ENCODE results near the gene GID8. TPM values are rescaled to one million over a fixed set of nuclear protein-coding genes. Genes with fewer than 3 reads are reported as not detected.

The GID8 gene
- total and polyA plus RNA-seq, 2 of the 13 experiments (the other 11 are each of a cell fraction or from before 2014, with no cell fraction given) = 39.6 to 59.8 TPM

DNA sequence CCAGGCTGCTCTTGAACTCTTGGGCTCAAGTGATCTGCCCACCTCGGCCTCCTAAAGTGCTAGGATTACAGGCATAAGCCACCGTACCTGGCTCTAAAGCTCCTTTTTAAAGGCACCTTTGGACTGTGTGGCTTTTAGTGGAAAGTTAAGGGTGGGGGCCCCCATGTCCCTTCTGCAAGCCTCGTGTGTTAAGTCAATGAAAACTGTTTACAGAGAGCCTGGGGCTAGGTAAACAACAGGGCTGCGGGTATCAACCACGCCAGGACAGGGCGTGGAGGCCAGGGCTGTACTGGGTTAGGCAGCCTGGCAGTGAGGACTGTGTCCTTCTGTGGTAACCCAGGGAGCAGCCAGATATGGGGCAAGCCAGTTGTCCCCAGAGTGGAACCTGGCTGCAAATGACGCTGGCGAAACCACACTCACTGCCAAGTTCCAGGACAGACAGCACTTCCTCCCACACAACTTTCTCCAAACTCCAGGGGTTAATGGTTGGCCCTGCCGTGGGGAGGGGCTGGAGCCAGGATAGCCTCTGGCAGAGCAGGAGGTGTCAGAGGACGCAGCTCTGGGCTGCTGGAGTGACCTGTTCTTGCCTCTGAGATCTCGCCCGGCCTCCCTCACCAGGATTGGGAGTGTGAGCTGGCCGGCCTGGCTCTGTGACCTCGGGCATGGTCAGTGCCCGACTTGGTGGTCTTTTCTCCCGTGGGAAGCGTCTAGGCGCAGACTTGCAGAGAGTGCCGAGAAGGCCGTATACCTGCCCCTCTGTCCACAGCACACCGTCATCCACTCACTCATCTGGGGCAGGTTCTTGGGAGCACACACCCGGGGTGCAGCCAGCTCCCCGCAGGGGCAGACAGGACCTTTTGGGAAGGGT lies 17.8 kb downstream of the GID8 start (continued):
- TF ChIP-seq, protein P1, sequence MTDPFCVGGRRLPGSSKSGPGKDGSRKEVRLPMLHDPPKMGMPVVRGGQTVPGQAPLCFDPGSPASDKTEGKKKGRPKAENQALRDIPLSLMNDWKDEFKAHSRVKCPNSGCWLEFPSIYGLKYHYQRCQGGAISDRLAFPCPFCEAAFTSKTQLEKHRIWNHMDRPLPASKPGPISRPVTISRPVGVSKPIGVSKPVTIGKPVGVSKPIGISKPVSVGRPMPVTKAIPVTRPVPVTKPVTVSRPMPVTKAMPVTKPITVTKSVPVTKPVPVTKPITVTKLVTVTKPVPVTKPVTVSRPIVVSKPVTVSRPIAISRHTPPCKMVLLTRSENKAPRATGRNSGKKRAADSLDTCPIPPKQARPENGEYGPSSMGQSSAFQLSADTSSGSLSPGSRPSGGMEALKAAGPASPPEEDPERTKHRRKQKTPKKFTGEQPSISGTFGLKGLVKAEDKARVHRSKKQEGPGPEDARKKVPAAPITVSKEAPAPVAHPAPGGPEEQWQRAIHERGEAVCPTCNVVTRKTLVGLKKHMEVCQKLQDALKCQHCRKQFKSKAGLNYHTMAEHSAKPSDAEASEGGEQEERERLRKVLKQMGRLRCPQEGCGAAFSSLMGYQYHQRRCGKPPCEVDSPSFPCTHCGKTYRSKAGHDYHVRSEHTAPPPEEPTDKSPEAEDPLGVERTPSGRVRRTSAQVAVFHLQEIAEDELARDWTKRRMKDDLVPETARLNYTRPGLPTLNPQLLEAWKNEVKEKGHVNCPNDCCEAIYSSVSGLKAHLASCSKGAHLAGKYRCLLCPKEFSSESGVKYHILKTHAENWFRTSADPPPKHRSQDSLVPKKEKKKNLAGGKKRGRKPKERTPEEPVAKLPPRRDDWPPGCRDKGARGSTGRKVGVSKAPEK (CRISPR knock-in tag; IDR thresholded peaks at IDR 0.05; ENCODE audit: borderline replicate concordance) = no peak
- TF ChIP-seq ZFP82 (CRISPR knock-in tag; IDR thresholded peaks at IDR 0.05; ENCODE audit: borderline replicate concordance) (0 out of 2 replicates have a peak, but pooled peaks have one; percentile 65), ZNF234 (CRISPR knock-in tag; conservative IDR thresholded peaks at IDR 0.05) (no peak), FOSL1 (CRISPR knock-in tag; IDR thresholded peaks at IDR 0.05; ENCODE audit: borderline replicate concordance) (no peak), NFIC (IDR thresholded peaks at IDR 0.05; ENCODE audit: low read length) (peak; percentile 87; the same call in 1 of the 2 replicates), GABPA (IDR thresholded peaks at IDR 0.05; ENCODE audit: low read depth, low read length) (no peak), GABPA (CRISPR knock-in tag; IDR thresholded peaks at IDR 0.05; ENCODE audit: low read depth) (peak; percentile 67; the same call in 1 of the 2 replicates), SNAPC2 (CRISPR knock-in tag; IDR thresholded peaks at IDR 0.05) (no peak), ZNF446 (CRISPR knock-in tag; IDR thresholded peaks at IDR 0.05) (no peak), GLI4 (CRISPR knock-in tag; IDR thresholded peaks at IDR 0.05; ENCODE audit: borderline replicate concordance) (peak; percentile 84), ZNF546 (CRISPR knock-in tag; conservative IDR thresholded peaks at IDR 0.05) (peak; percentile 61; the same call in 1 of the 2 replicates), NKX3-1 (CRISPR knock-in tag; IDR thresholded peaks at IDR 0.05) (peak; percentile 95; the same call in 1 of the 2 replicates)
- TF ChIP-seq, protein P2, sequence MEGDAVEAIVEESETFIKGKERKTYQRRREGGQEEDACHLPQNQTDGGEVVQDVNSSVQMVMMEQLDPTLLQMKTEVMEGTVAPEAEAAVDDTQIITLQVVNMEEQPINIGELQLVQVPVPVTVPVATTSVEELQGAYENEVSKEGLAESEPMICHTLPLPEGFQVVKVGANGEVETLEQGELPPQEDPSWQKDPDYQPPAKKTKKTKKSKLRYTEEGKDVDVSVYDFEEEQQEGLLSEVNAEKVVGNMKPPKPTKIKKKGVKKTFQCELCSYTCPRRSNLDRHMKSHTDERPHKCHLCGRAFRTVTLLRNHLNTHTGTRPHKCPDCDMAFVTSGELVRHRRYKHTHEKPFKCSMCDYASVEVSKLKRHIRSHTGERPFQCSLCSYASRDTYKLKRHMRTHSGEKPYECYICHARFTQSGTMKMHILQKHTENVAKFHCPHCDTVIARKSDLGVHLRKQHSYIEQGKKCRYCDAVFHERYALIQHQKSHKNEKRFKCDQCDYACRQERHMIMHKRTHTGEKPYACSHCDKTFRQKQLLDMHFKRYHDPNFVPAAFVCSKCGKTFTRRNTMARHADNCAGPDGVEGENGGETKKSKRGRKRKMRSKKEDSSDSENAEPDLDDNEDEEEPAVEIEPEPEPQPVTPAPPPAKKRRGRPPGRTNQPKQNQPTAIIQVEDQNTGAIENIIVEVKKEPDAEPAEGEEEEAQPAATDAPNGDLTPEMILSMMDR (CRISPR knock-in tag; IDR thresholded peaks at IDR 0.05) = 0 out of 2 replicates have a peak, but pooled peaks have one; percentile 33
- TF ChIP-seq, protein P3, sequence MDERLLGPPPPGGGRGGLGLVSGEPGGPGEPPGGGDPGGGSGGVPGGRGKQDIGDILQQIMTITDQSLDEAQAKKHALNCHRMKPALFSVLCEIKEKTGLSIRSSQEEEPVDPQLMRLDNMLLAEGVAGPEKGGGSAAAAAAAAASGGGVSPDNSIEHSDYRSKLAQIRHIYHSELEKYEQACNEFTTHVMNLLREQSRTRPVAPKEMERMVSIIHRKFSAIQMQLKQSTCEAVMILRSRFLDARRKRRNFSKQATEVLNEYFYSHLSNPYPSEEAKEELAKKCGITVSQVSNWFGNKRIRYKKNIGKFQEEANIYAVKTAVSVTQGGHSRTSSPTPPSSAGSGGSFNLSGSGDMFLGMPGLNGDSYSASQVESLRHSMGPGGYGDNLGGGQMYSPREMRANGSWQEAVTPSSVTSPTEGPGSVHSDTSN (CRISPR knock-in tag; IDR thresholded peaks at IDR 0.05) = no peak
- TF ChIP-seq, protein P4, sequence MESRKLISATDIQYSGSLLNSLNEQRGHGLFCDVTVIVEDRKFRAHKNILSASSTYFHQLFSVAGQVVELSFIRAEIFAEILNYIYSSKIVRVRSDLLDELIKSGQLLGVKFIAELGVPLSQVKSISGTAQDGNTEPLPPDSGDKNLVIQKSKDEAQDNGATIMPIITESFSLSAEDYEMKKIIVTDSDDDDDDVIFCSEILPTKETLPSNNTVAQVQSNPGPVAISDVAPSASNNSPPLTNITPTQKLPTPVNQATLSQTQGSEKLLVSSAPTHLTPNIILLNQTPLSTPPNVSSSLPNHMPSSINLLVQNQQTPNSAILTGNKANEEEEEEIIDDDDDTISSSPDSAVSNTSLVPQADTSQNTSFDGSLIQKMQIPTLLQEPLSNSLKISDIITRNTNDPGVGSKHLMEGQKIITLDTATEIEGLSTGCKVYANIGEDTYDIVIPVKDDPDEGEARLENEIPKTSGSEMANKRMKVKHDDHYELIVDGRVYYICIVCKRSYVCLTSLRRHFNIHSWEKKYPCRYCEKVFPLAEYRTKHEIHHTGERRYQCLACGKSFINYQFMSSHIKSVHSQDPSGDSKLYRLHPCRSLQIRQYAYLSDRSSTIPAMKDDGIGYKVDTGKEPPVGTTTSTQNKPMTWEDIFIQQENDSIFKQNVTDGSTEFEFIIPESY (CRISPR knock-in tag; IDR thresholded peaks at IDR 0.05) = peak; percentile 79
